NCI-H345 (cell line): ENCODE measurements around the gene RTCB.

Experiments
- DNase-seq: peaks from one replicate; lab custom pipeline; 2025; lab: John Stamatoyannopoulos, UW

Gene RTCB

GRCh38 chr22:32339190-32340012, 72.6 kb downstream of the RTCB start:
- DNase-seq: no peak

- no peak for DNase-seq
Measured at GRCh38 chr22:32338757-32339156, 73.3 kb downstream of the RTCB start.
